Mesendoderm (in vitro differentiated cells): ENCODE measurements around the gene FRAT2.

Source experiments
- DNase-seq: peaks from one replicate; pipeline ENCODE4 v3.0.0; 2013
- H2AK5ac ChIP-seq: 2 replicates; pipeline ENCODE4 v1.6.1; 2013; ENCODE audit warnings: low read length, inconsistent platforms
- H2BK120ac ChIP-seq: 2 replicates; pipeline ENCODE4 v1.6.1; 2013; ENCODE audit warnings: low read depth, mild to moderate bottlenecking, low read length, moderate library complexity, mixed read lengths
- H2BK15ac ChIP-seq: replicated peaks from 2 replicates; pipeline ENCODE4 v1.6.1; 2013; ENCODE audit warnings: low read depth, mild to moderate bottlenecking, moderate library complexity
- H2BK5ac ChIP-seq: 2 replicates; pipeline ENCODE4 v1.6.1; 2013; ENCODE audit warnings: low read length, inconsistent platforms
- H3K18ac ChIP-seq: 2 replicates; pipeline ENCODE4 v1.6.1; 2013; ENCODE audit warnings: mild to moderate bottlenecking, low read length, mixed read lengths
- H3K23ac ChIP-seq: one replicate; pipeline ENCODE4 v1.6.1; 2013; ENCODE audit warnings: low read length
- H3K27ac ChIP-seq: 2 replicates; pipeline ENCODE4 v1.5.1; 2013; ENCODE audit warnings: low read depth, mild to moderate bottlenecking, inconsistent platforms, low read length, moderate library complexity
- H3K27me3 ChIP-seq: 2 replicates; pipeline ENCODE4 v1.6.1; 2013; ENCODE audit warnings: low read length, control low read depth, mild to moderate bottlenecking, inconsistent platforms; ENCODE audit not compliant: insufficient read depth, poor library complexity
- H3K36me3 ChIP-seq: 2 replicates; pipeline ENCODE4 v1.6.1; 2013; ENCODE audit warnings: low read length, inconsistent platforms; ENCODE audit not compliant: control insufficient read depth, insufficient read depth
- H3K4ac ChIP-seq: one replicate; pipeline ENCODE4 v1.6.1; 2013; ENCODE audit warnings: low read depth, mild to moderate bottlenecking, low read length, moderate library complexity
- H3K4me1 ChIP-seq: 2 replicates; pipeline ENCODE4 v1.6.1; 2013; ENCODE audit warnings: low read depth, low read length, inconsistent platforms; ENCODE audit not compliant: control insufficient read depth
- H3K4me2 ChIP-seq: 2 replicates; pipeline ENCODE4 v1.6.1; 2013; ENCODE audit warnings: low read length
- H3K4me3 ChIP-seq: 2 replicates; pipeline ENCODE4 v1.5.1; 2013; ENCODE audit warnings: mild to moderate bottlenecking, low read length
- H3K56ac ChIP-seq: one replicate; pipeline ENCODE4 v1.6.1; 2013; ENCODE audit warnings: low read length
- H3K79me1 ChIP-seq: 2 replicates; pipeline ENCODE4 v1.6.1; 2013; ENCODE audit warnings: low read length, inconsistent platforms
- H3K79me2 ChIP-seq: 2 replicates; pipeline ENCODE4 v1.6.1; 2013; ENCODE audit warnings: mild to moderate bottlenecking, low read length; ENCODE audit not compliant: control insufficient read depth, insufficient read depth
- H3K9ac ChIP-seq: 2 replicates; pipeline ENCODE4 v1.6.1; 2013; ENCODE audit warnings: low read length, inconsistent platforms
- H4K5ac ChIP-seq: one replicate; pipeline ENCODE4 v1.6.1; 2013; ENCODE audit warnings: low read length
- H4K8ac ChIP-seq: one replicate; pipeline ENCODE4 v1.6.1; 2013; ENCODE audit warnings: low read depth, mild to moderate bottlenecking, control low read depth, low read length, moderate library complexity
- WGBS: extraction: QIAGEN DNeasy Blood & Tissue Kit; methylation state at CpG from one replicate; pipeline ENCODE4 v1.1.7; 2013; ENCODE audit warnings: low lambda C conversion rate, missing lambda C conversion rate; ENCODE audit not compliant: insufficient coverage; ENCODE audit errors: extremely low coverage; 5-methylcytosine and 5-hydroxymethylcytosine counted together

FRAT2 gene

GRCh38 chr10:97378933-97379921 lies 44.7 kb upstream of the FRAT2 start:
- Histone ChIP-seq H3K79me1 (no peaks in the 10 kb centered on the region), H4K5ac (no peak overlapping the region), H3K18ac (no peak overlapping the region), H2BK120ac (no peak overlapping the region), H3K27me3 (no peaks in the 10 kb centered on the region), H2BK5ac (no peak overlapping the region), H2BK15ac (no peak overlapping the region), H3K79me2 (no peaks in the 10 kb centered on the region), H2AK5ac (no peak overlapping the region), H3K36me3 (peaks cover 6% of the 10 kb centered on the region), H3K4me2 (no peak overlapping the region), H3K4me3 (no peak overlapping the region), H3K9ac (no peak overlapping the region), H3K23ac (no peak overlapping the region), H3K27ac (no peak overlapping the region), H3K4me1 (no peaks in the 10 kb centered on the region), H3K56ac (no peak overlapping the region), H4K8ac (no peak overlapping the region), H3K4ac (no peak overlapping the region)
- no CpG with 5 or more reads among the region's 15 CpGs for WGBS
- peak; percentile 14 for DNase-seq

GRCh38 chr10:97376413-97376812 lies 41.9 kb upstream of the FRAT2 start:
- Histone ChIP-seq H3K79me2 (no peaks in the 10 kb centered on the region), H3K4me1 (no peaks in the 10 kb centered on the region), H3K9ac (no peak overlapping the region), H2BK120ac (no peak overlapping the region), H3K36me3 (peaks cover 18% of the 10 kb centered on the region), H2BK5ac (no peak overlapping the region), H3K27me3 (no peaks in the 10 kb centered on the region), H3K79me1 (no peaks in the 10 kb centered on the region), H2BK15ac (no peak overlapping the region), H3K4me2 (no peak overlapping the region), H3K56ac (no peak overlapping the region), H4K5ac (no peak overlapping the region), H3K4me3 (no peak overlapping the region), H3K23ac (no peak overlapping the region), H2AK5ac (no peak overlapping the region), H4K8ac (no peak overlapping the region), H3K18ac (no peak overlapping the region), H3K4ac (no peak overlapping the region), H3K27ac (no peak overlapping the region)
- DNase-seq = no peak
- WGBS = no CpG with 5 or more reads among the region's 6 CpGs

- no peaks in the 10 kb centered on the region for H3K27me3 ChIP-seq
- H3K18ac ChIP-seq = no peak overlapping the region
- H4K8ac ChIP-seq = no peak overlapping the region
- H3K79me1 ChIP-seq = no peaks in the 10 kb centered on the region
- no peak overlapping the region for H3K9ac ChIP-seq
- H3K36me3 ChIP-seq = peaks cover 22% of the 10 kb centered on the region
- no peak overlapping the region for H3K4me2 ChIP-seq
- no CpG with 5 or more reads among the region's 10 CpGs for WGBS
- H3K56ac ChIP-seq = no peak overlapping the region
- H3K4ac ChIP-seq = no peak overlapping the region
- H2BK15ac ChIP-seq = no peak overlapping the region
- H3K79me2 ChIP-seq = no peaks in the 10 kb centered on the region
- H2BK120ac ChIP-seq = no peak overlapping the region
- H4K5ac ChIP-seq = no peak overlapping the region
- no peak overlapping the region for H2BK5ac ChIP-seq
- H3K4me1 ChIP-seq = no peaks in the 10 kb centered on the region
- DNase-seq = no peak
- H3K23ac ChIP-seq = no peak overlapping the region
- no peak overlapping the region for H3K4me3 ChIP-seq
- no peak overlapping the region for H3K27ac ChIP-seq
- no peak overlapping the region for H2AK5ac ChIP-seq
These were observed 38.9 kb upstream of the FRAT2 start for GRCh38 chr10:97373456-97373855.

GRCh38 chr10:97372233-97372875 lies 37.8 kb upstream of the FRAT2 start:
- no peak overlapping the region for H4K5ac ChIP-seq
- H3K4ac ChIP-seq = no peak overlapping the region
- H3K4me3 ChIP-seq = no peak overlapping the region
- no peak for DNase-seq
- H3K79me1 ChIP-seq = no peaks in the 10 kb centered on the region
- no peak overlapping the region for H3K9ac ChIP-seq
- no peak overlapping the region for H3K23ac ChIP-seq
- no peak overlapping the region for H4K8ac ChIP-seq
- no peak overlapping the region for H3K56ac ChIP-seq
- no peaks in the 10 kb centered on the region for H3K27me3 ChIP-seq
- WGBS = no CpG with 5 or more reads among the region's 7 CpGs
- no peak overlapping the region for H3K18ac ChIP-seq
- H3K4me2 ChIP-seq = no peak overlapping the region
- no peak overlapping the region for H2AK5ac ChIP-seq
- H2BK120ac ChIP-seq = no peak overlapping the region
- no peaks in the 10 kb centered on the region for H3K4me1 ChIP-seq
- peaks cover 22% of the 10 kb centered on the region for H3K36me3 ChIP-seq
- no peak overlapping the region for H3K27ac ChIP-seq
- no peak overlapping the region for H2BK5ac ChIP-seq
- no peak overlapping the region for H2BK15ac ChIP-seq
- H3K79me2 ChIP-seq = no peaks in the 10 kb centered on the region

GRCh38 chr10:97371696-97372095 lies 37.2 kb upstream of the FRAT2 start:
- Histone ChIP-seq H3K27ac (no peak overlapping the region), H4K5ac (no peak overlapping the region), H3K4me1 (no peaks in the 10 kb centered on the region), H2BK15ac (no peak overlapping the region), H3K4ac (no peak overlapping the region), H3K4me3 (no peak overlapping the region), H3K4me2 (no peak overlapping the region), H3K36me3 (peaks cover 25% of the 10 kb centered on the region), H3K79me1 (no peaks in the 10 kb centered on the region), H4K8ac (no peak overlapping the region), H3K9ac (no peak overlapping the region), H2BK120ac (no peak overlapping the region), H3K79me2 (no peaks in the 10 kb centered on the region), H2AK5ac (no peak overlapping the region), H3K23ac (no peak overlapping the region), H3K27me3 (no peaks in the 10 kb centered on the region), H3K56ac (no peak overlapping the region), H2BK5ac (no peak overlapping the region), H3K18ac (no peak overlapping the region)
- DNase-seq = no peak
- no CpG with 5 or more reads among the region's 7 CpGs for WGBS
